Psoas muscle (tissue), 8 donors: ENCODE data around the gene SLC8A3. TPM values are rescaled to one million over a fixed set of nuclear protein-coding genes. Genes with fewer than 3 reads are reported as not detected.

Experiments used
- ATAC-seq, 4 donors: fragments of 200-7000 bp; cut with Tn5 transposase; one replicate each; pipeline ENCODE4 v1.9.1; 2020; ENCODE audit warnings: moderate library complexity in 3 of 4, mild to moderate bottlenecking in 2 of 4
- DNase-seq, 2 donors: peaks; one replicate each; pipeline ENCODE4 v3.0.0-alpha.2; 2020
- H3K27ac ChIP-seq: fragments of 200-600 bp; one replicate; pipeline ENCODE4 v1.8.0; 2022
- H3K27me3 ChIP-seq, 3 donors: fragments of 200-600 bp in 1 of 3; one replicate each; pipeline versions ENCODE4 v1.6.1 to v1.8.0; 2013 to 2022; ENCODE audit warnings: low read length in 2 of 3, mild to moderate bottlenecking in 2 of 3, moderate library complexity in 1 of 3; ENCODE audit not compliant: insufficient read depth in 3 of 3
- H3K36me3 ChIP-seq, 2 donors: fragments of 200-600 bp in 1 of 2; one replicate each; pipeline versions ENCODE4 v1.6.1 to v1.8.0; 2013 to 2022; ENCODE audit warnings: low read depth in 1 of 2, mild to moderate bottlenecking in 1 of 2, moderate library complexity in 1 of 2; ENCODE audit not compliant: insufficient read depth in 1 of 2
- H3K4me1 ChIP-seq: fragments of 200-600 bp; one replicate; pipeline ENCODE4 v1.8.0; 2022
- H3K4me3 ChIP-seq: fragments of 200-600 bp; one replicate; pipeline ENCODE4 v1.8.0; 2022; ENCODE audit warnings: mild to moderate bottlenecking
- H3K9me3 ChIP-seq: fragments of 200-600 bp; one replicate; pipeline ENCODE4 v1.8.0; 2022
- WGBS, 3 donors: extraction: QIAGEN DNeasy Blood & Tissue Kit; methylation state at CpG; one replicate each; pipeline versions ENCODE4 v1.1.6 to v1.1.7; 2013; 5-methylcytosine and 5-hydroxymethylcytosine counted together
- intact Hi-C, 2 donors: fragments of 100-400 bp; cut with DNase I; formaldehyde crosslinking; loops; one replicate each; pipeline versions ENCODE4 v1.11.0 to v1.14.2; 2022
- polyA plus RNA-seq, 3 donors: library from polyadenylated mRNA; stranded (reverse); fragments of 200-250 nt; gene quantifications; one replicate each; pipeline ENCODE4 v1.2.3, GENCODE V29; 2013
- total RNA-seq, 4 donors: library from RNA; stranded (reverse); fragmentation: NEBNext Ultra II Directional in 2 of 4; extraction: Animal tissue kit (Norgen Biotek cat#: 25700) in 2 of 4; gene quantifications; one replicate each; pipeline versions ENCODE4 v1.2.1 to v1.2.4, GENCODE V29; 2021 to 2023
- TF ChIP-seq, protein P1 (sequence below): fragments of 200-600 bp; IDR thresholded peaks from one replicate; pipeline ENCODE4 v1.8.0; 2022; ENCODE audit warnings: antibody characterized with exemption
- donor health status: healthy with polysubstance abuse.
- donor health status: DM: no; HTN: no; CAD: no; lungs with moderate emphysema.
- donor health status: Bipolar disorder and iron deficiency.
- donor health status: healthy.
- donor health status: DM: yes; HTN: yes; CAD: no.
- donor health status: DM: no; HTN: no; CAD: no.
- donor health status: DM: no; HTN: no; CAD: no.
- donor health status: DM: yes; HTN: yes; CAD: no.

The SLC8A3 gene
- total and polyA plus RNA-seq, 7 donors, result 10.8 to 53.6 (median 20.8) TPM

DNA sequence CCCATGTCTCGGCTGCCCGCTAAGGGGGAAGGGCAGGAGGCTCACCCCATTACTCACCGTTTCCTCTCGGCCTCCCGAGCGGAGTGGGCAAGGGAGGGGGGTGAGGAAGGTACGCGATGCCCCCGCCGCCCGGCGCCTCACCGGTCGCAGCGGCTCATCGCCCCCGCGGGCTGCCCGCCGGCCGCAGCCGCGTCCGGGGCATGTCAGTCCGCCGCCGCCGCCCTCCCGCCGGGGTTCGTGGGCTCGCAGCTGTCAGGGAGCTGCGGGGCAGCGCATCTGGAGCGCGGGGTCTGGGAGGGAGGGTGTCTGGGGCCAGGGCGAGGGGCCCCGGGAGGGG lies 461 bp downstream of the SLC8A3 start:
- 0 to 1% (median 1%) methylated on average over 25 to 38 of the region's 38 CpGs for WGBS, 3 donors
- ATAC-seq, result peak; percentile 40 to 61 (median 58)
- TF ChIP-seq, protein P1, sequence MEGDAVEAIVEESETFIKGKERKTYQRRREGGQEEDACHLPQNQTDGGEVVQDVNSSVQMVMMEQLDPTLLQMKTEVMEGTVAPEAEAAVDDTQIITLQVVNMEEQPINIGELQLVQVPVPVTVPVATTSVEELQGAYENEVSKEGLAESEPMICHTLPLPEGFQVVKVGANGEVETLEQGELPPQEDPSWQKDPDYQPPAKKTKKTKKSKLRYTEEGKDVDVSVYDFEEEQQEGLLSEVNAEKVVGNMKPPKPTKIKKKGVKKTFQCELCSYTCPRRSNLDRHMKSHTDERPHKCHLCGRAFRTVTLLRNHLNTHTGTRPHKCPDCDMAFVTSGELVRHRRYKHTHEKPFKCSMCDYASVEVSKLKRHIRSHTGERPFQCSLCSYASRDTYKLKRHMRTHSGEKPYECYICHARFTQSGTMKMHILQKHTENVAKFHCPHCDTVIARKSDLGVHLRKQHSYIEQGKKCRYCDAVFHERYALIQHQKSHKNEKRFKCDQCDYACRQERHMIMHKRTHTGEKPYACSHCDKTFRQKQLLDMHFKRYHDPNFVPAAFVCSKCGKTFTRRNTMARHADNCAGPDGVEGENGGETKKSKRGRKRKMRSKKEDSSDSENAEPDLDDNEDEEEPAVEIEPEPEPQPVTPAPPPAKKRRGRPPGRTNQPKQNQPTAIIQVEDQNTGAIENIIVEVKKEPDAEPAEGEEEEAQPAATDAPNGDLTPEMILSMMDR, result no peak
- Histone ChIP-seq H3K27me3 (no peaks in the 10 kb centered on the region), H3K27ac (peak overlapping the region; percentile 98), H3K4me3 (peak overlapping the region; percentile 91), H3K9me3 (no peaks in the 10 kb centered on the region), H3K4me1 (peaks cover 51% of the 10 kb centered on the region), H3K36me3 (no peaks in the 10 kb centered on the region)
- intact Hi-C loops, result loop anchor here (2.0 to 5.0 kb wide), 2 partner anchors 36 to 421 kb away; partner anchors contain the start of gene SRSF5 (in 1 of the 2)
- peak; percentile 32 to 78 for DNase-seq

- 1 to 2% (median 1%) methylated on average over 24 to 26 of the region's 26 CpGs for WGBS, 3 donors
- TF ChIP-seq, protein P1, result no peak
- intact Hi-C loops, result loop anchor here in 1 of 2 donors (5.0 kb wide), 1 partner anchor 35 kb away; no protein-coding TSS in a partner anchor
- peak overlapping the region; percentile 91 for H3K4me3 ChIP-seq
- H3K36me3 ChIP-seq, result no peaks in the 10 kb centered on the region
- H3K4me1 ChIP-seq, result peaks cover 61% of the 10 kb centered on the region
- H3K9me3 ChIP-seq, result no peaks in the 10 kb centered on the region
- ATAC-seq, result peak; percentile 76 to 83 (median 80)
- peak overlapping the region; percentile 98 for H3K27ac ChIP-seq
- H3K27me3 ChIP-seq, result no peaks in the 10 kb centered on the region
- DNase-seq, result peak; percentile 80 to 95
Measured at GRCh38 chr14:70186900-70187451, 1.8 kb downstream of the SLC8A3 start.

DNA sequence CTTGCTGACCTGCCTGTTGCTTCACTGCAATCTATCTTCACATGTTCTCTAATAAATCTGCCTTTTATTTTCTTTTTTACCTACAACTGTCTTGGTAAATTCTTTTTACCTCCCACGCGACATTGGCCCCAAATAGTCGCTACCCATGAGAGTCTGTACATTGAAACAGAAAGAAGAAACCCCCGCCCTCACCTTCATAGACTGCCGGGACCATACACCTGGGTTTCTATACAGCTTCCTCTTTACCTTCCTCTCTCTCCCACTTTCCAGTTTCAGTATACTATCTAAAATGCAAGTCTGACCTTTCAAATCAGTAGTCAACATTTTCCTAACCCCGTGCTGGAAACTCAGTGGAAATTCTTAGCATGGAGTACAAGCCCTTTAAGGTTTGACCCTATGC lies 4.8 kb downstream of the SLC8A3 start:
- no peak overlapping the region for H3K4me3 ChIP-seq
- no peaks in the 10 kb centered on the region for H3K27me3 ChIP-seq
- peak overlapping the region; percentile 98 for H3K27ac ChIP-seq
- TF ChIP-seq, protein P1, result no peak
- intact Hi-C loops, result no loop called here
- peaks cover 65% of the 10 kb centered on the region for H3K4me1 ChIP-seq
- DNase-seq (no peak), ATAC-seq (no peak)
- H3K36me3 ChIP-seq, result peaks cover 0 to 9% of the 10 kb centered on the region in 2 donors
- no peaks in the 10 kb centered on the region for H3K9me3 ChIP-seq
- 83 to 88% (median 86%) methylated on average over 6 of the region's 6 CpGs for WGBS, 3 donors

- no peaks in the 10 kb centered on the region for H3K27me3 ChIP-seq
- intact Hi-C loops, result no loop called here
- ATAC-seq, result no peak
- peaks cover 63% of the 10 kb centered on the region for H3K4me1 ChIP-seq
- TF ChIP-seq, protein P1, result no peak
- 45 to 53% (median 48%) methylated on average over 1 of the region's 1 CpG for WGBS, 3 donors
- H3K27ac ChIP-seq, result peak overlapping the region; percentile 21
- H3K9me3 ChIP-seq, result no peaks in the 10 kb centered on the region
- H3K4me3 ChIP-seq, result no peak overlapping the region
- H3K36me3 ChIP-seq, result peaks cover 0 to 34% of the 10 kb centered on the region in 2 donors
- no peak for DNase-seq
Measured at GRCh38 chr14:70181276-70181675, 7.5 kb downstream of the SLC8A3 start.

DNA sequence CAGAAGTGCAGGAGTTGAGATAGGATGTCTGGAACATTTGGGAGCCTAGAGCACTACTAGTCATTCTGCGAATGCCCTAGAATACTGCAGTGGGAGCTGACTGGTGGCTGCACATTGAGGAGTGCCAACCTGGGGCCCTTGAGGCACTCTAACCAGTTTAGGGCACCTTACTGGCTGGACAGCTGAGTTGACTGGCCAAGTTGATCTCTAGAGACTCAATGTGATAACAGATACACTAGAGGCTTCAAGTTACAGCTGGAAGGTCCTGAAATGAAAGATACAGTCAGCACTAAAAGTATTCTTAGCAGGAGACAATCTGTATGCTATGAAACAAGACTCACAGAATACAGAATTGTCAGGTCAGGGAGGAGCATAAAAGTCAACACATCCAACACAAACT lies 8.0 kb downstream of the SLC8A3 start:
- Histone ChIP-seq H3K4me1 (peaks cover 57% of the 10 kb centered on the region), H3K27me3 (no peaks in the 10 kb centered on the region), H3K36me3 (peaks cover 0 to 34% of the 10 kb centered on the region in 2 donors), H3K9me3 (no peaks in the 10 kb centered on the region), H3K27ac (peak overlapping the region; percentile 21), H3K4me3 (no peak overlapping the region)
- intact Hi-C loops, result no loop called here
- TF ChIP-seq, protein P1, result no peak
- 50 to 82% (median 60%) methylated on average over 1 of the region's 1 CpG for WGBS, 3 donors
- DNase-seq, result no peak
- peak; percentile 24 to 82 (median 64) for ATAC-seq
